Lower lobe of right lung (tissue), 2 donors: ENCODE measurements around the gene TMEM39B. TPM values are rescaled to one million over a fixed set of nuclear protein-coding genes. Genes with fewer than 3 reads are reported as not detected.

ENCODE experiments used
- ATAC-seq, 2 donors: fragments of 200-7000 bp; cut with Tn5 transposase; one replicate each; pipeline ENCODE4 v1.9.1; 2020 to 2022; ENCODE audit warnings: mild to moderate bottlenecking in 2 of 2, moderate library complexity in 2 of 2
- DNase-seq: peaks from one replicate; pipeline ENCODE4 v3.0.0-alpha.2; 2020
- H3K27ac ChIP-seq: fragments of 200-600 bp; one replicate; pipeline ENCODE4 v1.8.0; 2022
- H3K27me3 ChIP-seq: fragments of 200-600 bp; one replicate; pipeline ENCODE4 v1.8.0; 2022; ENCODE audit warnings: low read depth
- H3K36me3 ChIP-seq: fragments of 200-600 bp; one replicate; pipeline ENCODE4 v1.8.0; 2022; ENCODE audit warnings: mild to moderate bottlenecking
- H3K4me1 ChIP-seq: fragments of 200-600 bp; one replicate; pipeline ENCODE4 v1.8.0; 2022
- H3K4me3 ChIP-seq: fragments of 200-600 bp; one replicate; pipeline ENCODE4 v1.8.0; 2022; ENCODE audit warnings: mild to moderate bottlenecking
- H3K9me3 ChIP-seq: fragments of 200-600 bp; one replicate; pipeline ENCODE4 v1.8.0; 2022
- CTCF ChIP-seq: fragments of 200-600 bp; IDR thresholded peaks from one replicate; pipeline ENCODE4 v1.8.0; 2022; ENCODE audit warnings: antibody characterized with exemption, mild to moderate bottlenecking
- intact Hi-C: fragments of 100-400 bp; cut with DNase I; formaldehyde crosslinking; loops from one replicate; pipeline ENCODE4 v1.11.0; 2022
- total RNA-seq: library from RNA; stranded (reverse); fragmentation: NEBNext Ultra II Directional; extraction: Animal tissue kit (Norgen Biotek cat#: 25700); gene quantifications from one replicate; pipeline ENCODE4 v1.2.1, GENCODE V29; 2021
- donor health status: DM: no; HTN: yes; CAD: no; lungs with severe emphysema.

TMEM39B gene
- total RNA-seq, 1 donor from 2014 or later = 15.3 TPM

GRCh38 chr1:32032275-32032615 is 40.5 kb upstream of the TMEM39B start:
- Histone ChIP-seq H3K36me3 (peaks cover 66% of the 10 kb centered on the region), H3K27me3 (no peaks in the 10 kb centered on the region), H3K4me1 (no peaks in the 10 kb centered on the region), H3K9me3 (no peaks in the 10 kb centered on the region), H3K4me3 (no peak overlapping the region), H3K27ac (no peak overlapping the region)
- ATAC-seq (no peak), DNase-seq (no peak)
- no peak for TF ChIP-seq CTCF
- intact Hi-C loops = no loop called here

- Histone ChIP-seq H3K36me3 (peaks cover 56% of the 10 kb centered on the region), H3K4me3 (no peak overlapping the region), H3K4me1 (no peaks in the 10 kb centered on the region), H3K9me3 (no peaks in the 10 kb centered on the region), H3K27ac (no peak overlapping the region), H3K27me3 (no peaks in the 10 kb centered on the region)
- no peak for DNase-seq
- intact Hi-C loops = no loop called here
- no peak for TF ChIP-seq CTCF
- no peak for ATAC-seq
Measured at GRCh38 chr1:32035119-32035518, 37.6 kb upstream of the TMEM39B start.

GRCh38 chr1:32040711-32041110 is 32.0 kb upstream of the TMEM39B start:
- no peak for DNase-seq
- no peak overlapping the region for H3K27ac ChIP-seq
- intact Hi-C loops = no loop called here
- ATAC-seq = no peak
- no peak for TF ChIP-seq CTCF
- H3K9me3 ChIP-seq = no peaks in the 10 kb centered on the region
- no peak overlapping the region for H3K4me3 ChIP-seq
- H3K27me3 ChIP-seq = no peaks in the 10 kb centered on the region
- H3K4me1 ChIP-seq = no peaks in the 10 kb centered on the region
- peaks cover 2% of the 10 kb centered on the region for H3K36me3 ChIP-seq

GRCh38 chr1:32042330-32042729 is 30.4 kb upstream of the TMEM39B start:
- H3K4me3 ChIP-seq = no peak overlapping the region
- no peaks in the 10 kb centered on the region for H3K4me1 ChIP-seq
- no peaks in the 10 kb centered on the region for H3K9me3 ChIP-seq
- DNase-seq = no peak
- no peak for ATAC-seq
- H3K36me3 ChIP-seq = no peaks in the 10 kb centered on the region
- no peak for TF ChIP-seq CTCF
- intact Hi-C loops = no loop called here
- no peaks in the 10 kb centered on the region for H3K27me3 ChIP-seq
- H3K27ac ChIP-seq = no peak overlapping the region

GRCh38 chr1:32044234-32044633 is 28.5 kb upstream of the TMEM39B start:
- TF ChIP-seq CTCF = no peak
- H3K27me3 ChIP-seq = no peaks in the 10 kb centered on the region
- intact Hi-C loops = no loop called here
- no peak overlapping the region for H3K4me3 ChIP-seq
- H3K4me1 ChIP-seq = no peaks in the 10 kb centered on the region
- H3K36me3 ChIP-seq = no peaks in the 10 kb centered on the region
- DNase-seq = no peak
- no peak overlapping the region for H3K27ac ChIP-seq
- no peaks in the 10 kb centered on the region for H3K9me3 ChIP-seq
- no peak for ATAC-seq

- H3K27ac ChIP-seq = no peak overlapping the region
- no peaks in the 10 kb centered on the region for H3K27me3 ChIP-seq
- no peaks in the 10 kb centered on the region for H3K4me1 ChIP-seq
- intact Hi-C loops = no loop called here
- DNase-seq = no peak
- no peak overlapping the region for H3K4me3 ChIP-seq
- no peak for TF ChIP-seq CTCF
- peak; percentile 68 to 74 for ATAC-seq
- H3K36me3 ChIP-seq = peaks cover 13% of the 10 kb centered on the region
- H3K9me3 ChIP-seq = no peaks in the 10 kb centered on the region
Measured at GRCh38 chr1:32045772-32046171, 27.0 kb upstream of the TMEM39B start.
